ENCODE results near the gene PRDM13.
"Not testable (repeated sequence)": the region's sequence is repeated elsewhere in the genome, so short reads cannot be mapped to it uniquely, and the experiment has no call there.

PRDM13 gene

DNA sequence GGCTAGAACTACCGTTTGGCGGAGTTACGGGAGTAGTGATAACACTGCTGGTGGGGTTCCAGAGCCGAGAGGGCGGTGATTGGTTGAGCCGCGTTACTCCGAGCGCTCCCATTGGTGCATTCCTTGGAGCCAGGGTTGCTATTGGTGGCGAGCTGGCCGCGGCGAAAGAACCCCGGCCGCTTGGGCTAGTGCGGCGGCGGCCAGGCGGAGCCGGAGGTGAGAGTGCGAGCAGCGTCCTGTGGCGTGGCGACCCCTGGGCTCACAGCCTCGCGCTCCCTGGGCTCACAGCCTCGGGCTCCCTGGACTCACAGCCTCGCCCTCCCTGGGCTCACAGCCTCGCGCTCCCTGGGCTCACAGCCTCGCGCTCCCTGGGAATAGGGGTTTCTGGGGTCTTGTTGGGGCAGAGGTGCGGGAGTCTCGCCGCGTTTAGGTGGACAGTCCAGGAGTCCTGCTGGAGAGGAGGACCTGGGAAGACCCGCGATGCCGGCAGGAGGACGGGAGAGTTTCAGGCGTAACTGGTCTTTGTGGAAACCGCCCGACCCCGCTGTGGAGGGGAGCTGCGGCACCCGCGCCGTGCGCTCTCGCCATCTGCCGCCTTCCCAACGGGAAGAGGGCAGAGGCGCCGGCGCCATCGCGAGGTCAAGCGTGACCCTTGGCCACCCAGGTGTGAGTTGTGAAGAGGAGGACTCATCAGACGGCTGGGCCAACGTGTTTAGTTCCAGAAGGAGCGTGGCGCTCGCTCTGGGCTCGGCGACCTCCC lies 12.2 kb downstream of the PRDM13 start:
- DNase-seq (ENCODE audit: low read depth in 1 of 2, low spot score in 1 of 2): no peak
- Histone ChIP-seq H3K27ac (replicated peaks) (no peak overlapping the region), H3K27me3 (ENCODE audit: insufficient read depth, poor library complexity, severe bottlenecking) (peaks cover 56% of the 10 kb centered on the region), H3K4me3 (replicated peaks; ENCODE audit: insufficient read depth, low read length) (no peak overlapping the region)
- no peak for TF ChIP-seq SPI1 (IDR thresholded peaks at IDR 0.05; ENCODE audit: borderline replicate concordance, low read depth)
- TF ChIP-seq, protein P1, sequence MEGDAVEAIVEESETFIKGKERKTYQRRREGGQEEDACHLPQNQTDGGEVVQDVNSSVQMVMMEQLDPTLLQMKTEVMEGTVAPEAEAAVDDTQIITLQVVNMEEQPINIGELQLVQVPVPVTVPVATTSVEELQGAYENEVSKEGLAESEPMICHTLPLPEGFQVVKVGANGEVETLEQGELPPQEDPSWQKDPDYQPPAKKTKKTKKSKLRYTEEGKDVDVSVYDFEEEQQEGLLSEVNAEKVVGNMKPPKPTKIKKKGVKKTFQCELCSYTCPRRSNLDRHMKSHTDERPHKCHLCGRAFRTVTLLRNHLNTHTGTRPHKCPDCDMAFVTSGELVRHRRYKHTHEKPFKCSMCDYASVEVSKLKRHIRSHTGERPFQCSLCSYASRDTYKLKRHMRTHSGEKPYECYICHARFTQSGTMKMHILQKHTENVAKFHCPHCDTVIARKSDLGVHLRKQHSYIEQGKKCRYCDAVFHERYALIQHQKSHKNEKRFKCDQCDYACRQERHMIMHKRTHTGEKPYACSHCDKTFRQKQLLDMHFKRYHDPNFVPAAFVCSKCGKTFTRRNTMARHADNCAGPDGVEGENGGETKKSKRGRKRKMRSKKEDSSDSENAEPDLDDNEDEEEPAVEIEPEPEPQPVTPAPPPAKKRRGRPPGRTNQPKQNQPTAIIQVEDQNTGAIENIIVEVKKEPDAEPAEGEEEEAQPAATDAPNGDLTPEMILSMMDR (IDR thresholded peaks at IDR 0.05; ENCODE audit: insufficient read depth, low read length): no peak
- TF ChIP-seq GABPA (IDR thresholded peaks at IDR 0.05; ENCODE audit: low read depth): no peak
- TF ChIP-seq, protein P2, sequence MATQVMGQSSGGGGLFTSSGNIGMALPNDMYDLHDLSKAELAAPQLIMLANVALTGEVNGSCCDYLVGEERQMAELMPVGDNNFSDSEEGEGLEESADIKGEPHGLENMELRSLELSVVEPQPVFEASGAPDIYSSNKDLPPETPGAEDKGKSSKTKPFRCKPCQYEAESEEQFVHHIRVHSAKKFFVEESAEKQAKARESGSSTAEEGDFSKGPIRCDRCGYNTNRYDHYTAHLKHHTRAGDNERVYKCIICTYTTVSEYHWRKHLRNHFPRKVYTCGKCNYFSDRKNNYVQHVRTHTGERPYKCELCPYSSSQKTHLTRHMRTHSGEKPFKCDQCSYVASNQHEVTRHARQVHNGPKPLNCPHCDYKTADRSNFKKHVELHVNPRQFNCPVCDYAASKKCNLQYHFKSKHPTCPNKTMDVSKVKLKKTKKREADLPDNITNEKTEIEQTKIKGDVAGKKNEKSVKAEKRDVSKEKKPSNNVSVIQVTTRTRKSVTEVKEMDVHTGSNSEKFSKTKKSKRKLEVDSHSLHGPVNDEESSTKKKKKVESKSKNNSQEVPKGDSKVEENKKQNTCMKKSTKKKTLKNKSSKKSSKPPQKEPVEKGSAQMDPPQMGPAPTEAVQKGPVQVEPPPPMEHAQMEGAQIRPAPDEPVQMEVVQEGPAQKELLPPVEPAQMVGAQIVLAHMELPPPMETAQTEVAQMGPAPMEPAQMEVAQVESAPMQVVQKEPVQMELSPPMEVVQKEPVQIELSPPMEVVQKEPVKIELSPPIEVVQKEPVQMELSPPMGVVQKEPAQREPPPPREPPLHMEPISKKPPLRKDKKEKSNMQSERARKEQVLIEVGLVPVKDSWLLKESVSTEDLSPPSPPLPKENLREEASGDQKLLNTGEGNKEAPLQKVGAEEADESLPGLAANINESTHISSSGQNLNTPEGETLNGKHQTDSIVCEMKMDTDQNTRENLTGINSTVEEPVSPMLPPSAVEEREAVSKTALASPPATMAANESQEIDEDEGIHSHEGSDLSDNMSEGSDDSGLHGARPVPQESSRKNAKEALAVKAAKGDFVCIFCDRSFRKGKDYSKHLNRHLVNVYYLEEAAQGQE (IDR thresholded peaks at IDR 0.05; ENCODE audit: insufficient replicate concordance, low read depth): no peak
- TF ChIP-seq POLR2AphosphoS5 (IDR thresholded peaks at IDR 0.05; ENCODE audit: low read depth): no peak

DNA sequence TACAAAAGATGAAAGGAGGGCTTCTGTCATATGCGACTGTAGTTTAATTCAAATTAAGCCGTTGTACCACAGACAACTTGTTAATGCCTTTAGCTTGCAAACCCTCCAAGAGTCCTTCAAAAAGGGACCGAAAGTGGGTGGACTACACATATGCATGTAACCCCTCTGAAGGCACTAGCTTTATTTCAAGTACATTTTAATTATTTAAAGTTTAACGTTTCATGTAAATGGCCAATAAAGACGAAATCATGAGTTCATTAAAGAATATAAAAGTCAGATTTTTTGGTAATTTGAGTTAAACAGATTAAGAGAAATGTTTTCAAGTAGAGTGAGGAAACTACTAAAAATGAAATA lies 12.8 kb downstream of the PRDM13 start:
- H3K27me3 ChIP-seq (ENCODE audit: insufficient read depth, poor library complexity, severe bottlenecking): peaks cover 54% of the 10 kb centered on the region
- TF ChIP-seq, protein P2 (IDR thresholded peaks at IDR 0.05; ENCODE audit: insufficient replicate concordance, low read depth): no peak
- TF ChIP-seq POLR2AphosphoS5 (IDR thresholded peaks at IDR 0.05; ENCODE audit: low read depth) (no peak), GABPA (IDR thresholded peaks at IDR 0.05; ENCODE audit: low read depth) (no peak), SPI1 (IDR thresholded peaks at IDR 0.05; ENCODE audit: borderline replicate concordance, low read depth) (no peak)
- TF ChIP-seq, protein P1 (IDR thresholded peaks at IDR 0.05; ENCODE audit: insufficient read depth, low read length): no peak
- no peak for DNase-seq (ENCODE audit: low read depth in 1 of 2, low spot score in 1 of 2)
- no peak overlapping the region for H3K4me3 ChIP-seq (replicated peaks; ENCODE audit: insufficient read depth, low read length)
- no peak overlapping the region for H3K27ac ChIP-seq (replicated peaks)

DNA sequence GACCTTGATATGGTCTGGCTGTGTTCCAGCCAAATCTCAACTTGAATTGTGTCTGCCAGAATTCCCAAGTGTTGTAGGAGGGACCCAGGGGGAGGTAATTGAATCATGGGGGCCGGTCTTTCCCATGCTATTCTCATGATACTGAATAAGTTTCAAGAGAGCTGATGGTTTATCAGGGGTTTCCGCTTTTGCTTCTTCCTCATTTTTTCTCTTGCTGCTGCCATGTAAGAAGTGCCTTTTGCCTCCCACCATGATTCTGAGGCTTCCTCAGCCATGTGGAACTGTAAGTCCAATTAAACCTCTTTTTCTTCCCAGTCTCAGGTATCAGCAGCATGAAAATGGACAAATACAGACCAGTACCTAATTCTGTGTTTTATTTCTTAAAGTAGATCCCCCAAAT lies 15.4 kb downstream of the PRDM13 start:
- DNase-seq (ENCODE audit: low read depth in 1 of 2, low spot score in 1 of 2); H3K4me3 ChIP-seq (replicated peaks; ENCODE audit: insufficient read depth, low read length); H3K27ac ChIP-seq (replicated peaks): not testable (repeated sequence)
- H3K27me3 ChIP-seq (ENCODE audit: insufficient read depth, poor library complexity, severe bottlenecking): peaks cover 30% of the 10 kb centered on the region

DNA sequence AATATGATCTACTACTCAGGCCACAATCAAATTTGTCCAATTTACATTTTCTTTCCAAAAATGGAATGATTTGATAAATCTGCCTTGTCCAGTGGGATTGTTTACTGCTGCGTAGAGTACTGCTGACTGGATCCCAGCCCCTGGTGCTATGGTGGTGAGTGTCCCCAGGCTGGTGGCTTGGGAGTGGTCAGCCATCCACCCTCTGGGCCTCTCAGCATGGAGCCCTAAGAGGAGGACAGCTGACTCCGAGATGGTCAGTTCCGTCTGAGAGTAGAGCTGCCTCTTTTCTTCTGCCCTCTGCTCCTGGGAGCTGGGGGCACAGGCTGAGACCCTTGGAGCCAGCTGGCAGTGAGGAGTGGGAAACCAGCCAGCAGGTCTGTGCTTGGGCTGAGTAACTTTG lies 22.7 kb downstream of the PRDM13 start:
- Histone ChIP-seq H3K27me3 (ENCODE audit: insufficient read depth, poor library complexity, severe bottlenecking) (peaks cover 4% of the 10 kb centered on the region), H3K27ac (replicated peaks) (no peak overlapping the region), H3K4me3 (replicated peaks; ENCODE audit: insufficient read depth, low read length) (no peak overlapping the region)
- DNase-seq (ENCODE audit: low read depth in 1 of 2, low spot score in 1 of 2): no peak
- TF ChIP-seq, protein P1 (IDR thresholded peaks at IDR 0.05; ENCODE audit: insufficient read depth, low read length): no peak
- TF ChIP-seq, protein P2 (IDR thresholded peaks at IDR 0.05; ENCODE audit: insufficient replicate concordance, low read depth): no peak
- TF ChIP-seq SPI1 (IDR thresholded peaks at IDR 0.05; ENCODE audit: borderline replicate concordance, low read depth) (no peak), GABPA (IDR thresholded peaks at IDR 0.05; ENCODE audit: low read depth) (no peak), POLR2AphosphoS5 (IDR thresholded peaks at IDR 0.05; ENCODE audit: low read depth) (no peak)

Measured in HL-60 (cell line).